Heart left ventricle (tissue), 16 donors: ENCODE measurements around the gene PCDHB12. TPM values are rescaled to one million over a fixed set of nuclear protein-coding genes. Genes with fewer than 3 reads are reported as not detected.
"Not testable (repeated sequence)": the region's sequence is repeated elsewhere in the genome, so short reads cannot be mapped to it uniquely, and the experiment has no call there.

Experiments
- ATAC-seq, 4 donors: fragments of 200-7000 bp; cut with Tn5 transposase; one replicate each; pipeline ENCODE4 v1.9.1; 2020 to 2022; ENCODE audit warnings: moderate library complexity in 4 of 4, mild to moderate bottlenecking in 3 of 4, moderate number of reproducible peaks in 1 of 4
- DNase-seq, 5 donors: peaks; one replicate each; pipeline ENCODE4 v3.0.0-alpha.2; 2020
- H3K27ac ChIP-seq, 12 donors: fragments of 200-600 bp; sonication (generic) in 4 of 12; one replicate each; pipeline versions ENCODE4 v1.5.0 to v1.8.0; 2016 to 2022; ENCODE audit warnings: mild to moderate bottlenecking in 2 of 12
- H3K27me3 ChIP-seq, 9 donors: fragments of 200-600 bp; sonication (generic) in 2 of 9; one replicate each; pipeline versions ENCODE4 v1.5.1 to v1.8.0; 2016 to 2022; ENCODE audit warnings: mild to moderate bottlenecking in 3 of 9
- H3K36me3 ChIP-seq, 9 donors: fragments of 200-600 bp; sonication (generic) in 2 of 9; one replicate each; pipeline versions ENCODE4 v1.5.0 to v1.8.0; 2018 to 2022; ENCODE audit warnings: mild to moderate bottlenecking in 2 of 9
- H3K4me1 ChIP-seq, 12 donors: fragments of 200-600 bp; sonication (generic) in 4 of 12; one replicate each; pipeline versions ENCODE4 v1.5.0 to v1.8.0; 2016 to 2022; ENCODE audit warnings: mild to moderate bottlenecking in 3 of 12
- H3K4me3 ChIP-seq, 12 donors: fragments of 200-600 bp; sonication (generic) in 4 of 12; one replicate each; pipeline versions ENCODE4 v1.5.0 to v1.8.0; 2017 to 2022; ENCODE audit warnings: mild to moderate bottlenecking in 9 of 12, moderate library complexity in 4 of 12
- H3K9me3 ChIP-seq, 12 donors: fragments of 200-600 bp; sonication (generic) in 4 of 12; one replicate each; pipeline versions ENCODE4 v1.5.0 to v1.8.0; 2016 to 2022; ENCODE audit warnings: mild to moderate bottlenecking in 1 of 12
- POLR2A ChIP-seq, 2 donors: fragments of 450-650 bp; IDR thresholded peaks; one replicate each; pipeline ENCODE4 v1.6.1; 2017; ENCODE audit warnings: antibody characterized with exemption in 2 of 2, mild to moderate bottlenecking in 2 of 2, moderate library complexity in 2 of 2
- WGBS, 4 donors: extraction: QIAGEN DNeasy Blood & Tissue Kit in 2 of 4; methylation state at CpG; one replicate each; pipeline versions ENCODE4 v1.1.5 to v1.1.7; 2013 to 2018; 5-methylcytosine and 5-hydroxymethylcytosine counted together
- intact Hi-C, 10 donors: fragments of 100-400 bp; cut with DNase I; formaldehyde crosslinking; loops; one replicate each; pipeline versions ENCODE4 v1.11.1 to v1.14.2; 2022
- polyA plus RNA-seq, 2 donors: library from polyadenylated mRNA; stranded (reverse); fragments of 200-250 nt; gene quantifications; one replicate each; pipeline ENCODE4 v1.2.3, GENCODE V29; 2013
- total RNA-seq, 9 donors: library from RNA; depleted of rRNA in 2 of 9; stranded (reverse); fragments of >200 nt in 2 of 9; fragmentation: NEBNext Ultra II Directional in 3 of 9; extraction: Animal tissue kit (Norgen Biotek cat#: 25700) in 3 of 9; gene quantifications; one replicate each; pipeline versions ENCODE4 v1.1.0 to v1.2.4, GENCODE V29; 2016 to 2023
- TF ChIP-seq, protein P1 (sequence below), 12 donors: fragments of 200-600 bp; sonication (generic) in 4 of 12; IDR thresholded peaks; one replicate each; pipeline versions ENCODE4 v1.5.0 to v1.8.0; 2018 to 2022; ENCODE audit warnings: antibody characterized with exemption in 12 of 12, mild to moderate bottlenecking in 5 of 12
- donor health status: ischemic (EF 13 %, LVEDD 7.1; RV severe dilation, severe dysfunction).
- donor health status: healthy with polysubstance abuse.
- donor health status: DM: no; HTN: yes; CAD: no.
- donor health status: DM: no; HTN: no; CAD: no.
- donor health status: ischemic (EF 25% LVEDD 6.9; RV normal size, moderate dysfunction).
- donor health status: ischemic (EF 25% LVEDD 5.7; RV mildly dilated, moderate dysfunction).
- donor health status: healthy.
- donor health status: DM: yes; HTN: yes; CAD: no.
- donor health status: ischemic (EF 35%, LVEDD 5.7; RV mildly dilated, moderate dysfunction).
- donor health status: nonischemic (EF 11% LVEDD 7.7; RV severe dilation, severe dysfunction).
- donor health status: DM: yes; HTN: yes; CAD: no.
- donor health status: PGD.
- donor health status: ischemic (EF 29% LVEDD 5.4; RV normal size, mild dysfunction).
- donor health status: nonischemic (EF 23%, LVEDD 6.1; RV moderate dilation, normal function).

The PCDHB12 gene
- total and polyA plus RNA-seq, 11 donors, result 0.27 to 2.4 (median 0.92) TPM

DNA sequence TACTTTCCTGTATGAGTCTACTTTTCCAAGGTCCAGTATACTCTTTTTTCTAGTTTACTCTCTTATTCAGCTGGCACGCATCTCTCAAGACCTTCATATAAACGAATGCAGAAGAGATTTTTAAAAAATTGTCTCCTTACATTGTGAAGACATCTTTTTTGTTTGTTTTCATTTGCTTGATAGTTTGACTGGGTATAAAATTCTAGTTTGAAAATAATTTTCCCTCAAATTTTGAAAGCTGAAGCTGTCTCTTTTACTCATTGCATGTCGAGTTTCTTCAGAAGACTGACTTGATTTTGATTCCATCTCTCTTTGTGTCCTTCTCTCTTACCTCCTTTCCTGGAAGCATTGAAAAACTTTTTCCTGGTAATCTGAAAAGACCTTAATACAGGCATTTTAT is 12.2 kb upstream of the PCDHB12 start:
- no peak for TF ChIP-seq POLR2A (IDR thresholded peaks at IDR 0.05)
- TF ChIP-seq, protein P1, sequence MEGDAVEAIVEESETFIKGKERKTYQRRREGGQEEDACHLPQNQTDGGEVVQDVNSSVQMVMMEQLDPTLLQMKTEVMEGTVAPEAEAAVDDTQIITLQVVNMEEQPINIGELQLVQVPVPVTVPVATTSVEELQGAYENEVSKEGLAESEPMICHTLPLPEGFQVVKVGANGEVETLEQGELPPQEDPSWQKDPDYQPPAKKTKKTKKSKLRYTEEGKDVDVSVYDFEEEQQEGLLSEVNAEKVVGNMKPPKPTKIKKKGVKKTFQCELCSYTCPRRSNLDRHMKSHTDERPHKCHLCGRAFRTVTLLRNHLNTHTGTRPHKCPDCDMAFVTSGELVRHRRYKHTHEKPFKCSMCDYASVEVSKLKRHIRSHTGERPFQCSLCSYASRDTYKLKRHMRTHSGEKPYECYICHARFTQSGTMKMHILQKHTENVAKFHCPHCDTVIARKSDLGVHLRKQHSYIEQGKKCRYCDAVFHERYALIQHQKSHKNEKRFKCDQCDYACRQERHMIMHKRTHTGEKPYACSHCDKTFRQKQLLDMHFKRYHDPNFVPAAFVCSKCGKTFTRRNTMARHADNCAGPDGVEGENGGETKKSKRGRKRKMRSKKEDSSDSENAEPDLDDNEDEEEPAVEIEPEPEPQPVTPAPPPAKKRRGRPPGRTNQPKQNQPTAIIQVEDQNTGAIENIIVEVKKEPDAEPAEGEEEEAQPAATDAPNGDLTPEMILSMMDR (IDR thresholded peaks at IDR 0.05), result no peak
- no peaks in the 10 kb centered on the region for H3K4me1 ChIP-seq
- no peak overlapping the region for H3K4me3 ChIP-seq
- H3K36me3 ChIP-seq, result peaks cover 0 to 3% (median 0%) of the 10 kb centered on the region in 9 donors
- WGBS, 4 donors, result 22 to 55% (median 43%) methylated on average over 3 of the region's 3 CpGs
- no peak for DNase-seq
- intact Hi-C loops, result loop anchor here in 1 of 10 donors (10.0 kb wide), 1 partner anchor 48 kb away; the partner anchor contains the start of gene PCDHB15
- H3K27ac ChIP-seq, result no peak overlapping the region
- H3K9me3 ChIP-seq, result peaks cover 0 to 95% (median 62%) of the 10 kb centered on the region in 12 donors
- ATAC-seq, result no peak
- peaks cover 0 to 10% (median 0%) of the 10 kb centered on the region in 9 donors for H3K27me3 ChIP-seq

- Histone ChIP-seq H3K9me3 (peaks cover 0 to 98% (median 61%) of the 10 kb centered on the region in 12 donors), H3K27me3 (peaks cover 0 to 6% (median 0%) of the 10 kb centered on the region in 9 donors), H3K36me3 (peaks cover 0 to 3% (median 0%) of the 10 kb centered on the region in 9 donors), H3K4me3 (peak within 1 kb of the TSS in 8 of 12 donors; percentile 2 to 33 (median 12)), H3K27ac (no peak within 1 kb of the TSS), H3K4me1 (no peaks in the 10 kb centered on the region)
- 33 to 48% (median 38%) methylated on average over 21 of the region's 21 CpGs for WGBS, 4 donors
- no peak for DNase-seq
- intact Hi-C loops, result loop anchor here in 1 of 10 donors (10.0 kb wide), 1 partner anchor 45 kb away; the partner anchor contains the start of gene PCDHB15
- no peak for ATAC-seq
- TF ChIP-seq POLR2A (IDR thresholded peaks at IDR 0.05), result no peak
- TF ChIP-seq, protein P1 (IDR thresholded peaks at IDR 0.05), result peak in 5 of 12 donors; percentile 13 to 25 (median 18)
Observed at GRCh38 chr5:141199359-141200235, 8.9 kb upstream of the PCDHB12 start, which contains the start of gene PCDHB11. Gene PCDHB11 (plus strand): TSS chr5:141199627. CDS start chr5:141199775, 148 bp downstream.

GRCh38 chr5:141201126-141201525 is 7.4 kb upstream of the PCDHB12 start:
- H3K36me3 ChIP-seq, DNase-seq, ATAC-seq, intact Hi-C loops, H3K4me3 ChIP-seq, H3K27ac ChIP-seq, H3K4me1 ChIP-seq, H3K27me3 ChIP-seq: not testable (repeated sequence)
- peaks cover 0 to 96% (median 47%) of the 10 kb centered on the region in 12 donors for H3K9me3 ChIP-seq
- WGBS, 4 donors, result 27 to 34% (median 29%) methylated on average over 11 to 28 of the region's 38 CpGs

DNA sequence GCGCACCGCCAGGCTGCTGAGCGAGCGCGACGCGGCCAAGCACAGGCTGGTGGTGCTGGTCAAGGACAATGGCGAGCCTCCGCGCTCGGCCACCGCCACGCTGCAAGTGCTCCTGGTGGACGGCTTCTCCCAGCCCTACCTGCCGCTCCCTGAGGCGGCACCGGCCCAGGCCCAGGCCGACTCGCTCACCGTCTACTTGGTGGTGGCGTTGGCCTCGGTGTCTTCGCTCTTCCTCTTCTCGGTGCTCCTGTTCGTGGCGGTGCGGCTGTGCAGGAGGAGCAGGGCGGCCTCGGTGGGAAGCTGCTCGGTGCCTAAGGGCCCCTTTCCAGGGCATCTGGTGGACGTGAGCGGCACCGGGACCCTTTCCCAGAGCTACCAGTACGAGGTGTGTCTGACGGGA is 6.9 kb upstream of the PCDHB12 start:
- intact Hi-C loops, H3K4me3 ChIP-seq, DNase-seq, H3K27me3 ChIP-seq, H3K36me3 ChIP-seq, ATAC-seq, H3K27ac ChIP-seq, H3K4me1 ChIP-seq: not testable (repeated sequence)
- 29 to 42% (median 33%) methylated on average over 22 to 33 of the region's 35 CpGs for WGBS, 4 donors
- H3K9me3 ChIP-seq, result peaks cover 0 to 96% (median 42%) of the 10 kb centered on the region in 12 donors

- not testable (repeated sequence) for ATAC-seq, H3K4me3 ChIP-seq, H3K27ac ChIP-seq, DNase-seq, H3K36me3 ChIP-seq, H3K4me1 ChIP-seq
- intact Hi-C loops, result loop anchor here in 2 of 10 donors (5.0 to 10.0 kb wide), 2 partner anchors 355 to 357 kb away; no protein-coding TSS in a partner anchor
- Histone ChIP-seq H3K9me3 (peaks cover 0 to 93% (median 32%) of the 10 kb centered on the region in 12 donors), H3K27me3 (peaks cover 0 to 18% (median 3%) of the 10 kb centered on the region in 9 donors)
- WGBS, 4 donors, result 32 to 51% (median 38%) methylated on average over 19 to 39 of the region's 39 CpGs
Observed at GRCh38 chr5:141210281-141210680, 1.8 kb downstream of the PCDHB12 start.

GRCh38 chr5:141210849-141211248 is 2.3 kb downstream of the PCDHB12 start:
- ATAC-seq, H3K27ac ChIP-seq, H3K36me3 ChIP-seq, DNase-seq, H3K4me3 ChIP-seq, H3K4me1 ChIP-seq: not testable (repeated sequence)
- intact Hi-C loops, result loop anchor here in 2 of 10 donors (5.0 to 10.0 kb wide), 2 partner anchors 354 to 356 kb away; no protein-coding TSS in a partner anchor
- peaks cover 0 to 18% (median 3%) of the 10 kb centered on the region in 9 donors for H3K27me3 ChIP-seq
- H3K9me3 ChIP-seq, result peaks cover 0 to 90% (median 35%) of the 10 kb centered on the region in 12 donors
- WGBS, 4 donors, result 26 to 33% (median 30%) methylated on average over 3 to 19 of the region's 27 CpGs
